Ascending aorta (tissue), 2 donors: Measurements from ENCODE around the gene NIPAL1. TPM values are rescaled to one million over a fixed set of nuclear protein-coding genes. Genes with fewer than 3 reads are reported as not detected.

ENCODE experiments used
- DNase-seq, 2 donors: peaks; one replicate each; pipeline ENCODE4 v3.0.0-alpha.2; 2019; ENCODE audit warnings: low spot score in 2 of 2
- H3K27ac ChIP-seq, 2 donors: fragments of 200-600 bp; sonication (generic); one replicate each; pipeline ENCODE4 v1.5.1; 2016 to 2017; ENCODE audit warnings: mild to moderate bottlenecking in 1 of 2
- H3K27me3 ChIP-seq: fragments of 200-600 bp; sonication (generic); one replicate; pipeline ENCODE4 v1.5.1; 2017
- H3K36me3 ChIP-seq, 2 donors: fragments of 200-600 bp; sonication (generic); one replicate each; pipeline ENCODE4 v1.5.1; 2016
- H3K4me1 ChIP-seq, 2 donors: fragments of 200-600 bp; sonication (generic); one replicate each; pipeline ENCODE4 v1.5.1; 2016 to 2017; ENCODE audit warnings: mild to moderate bottlenecking in 1 of 2
- H3K4me3 ChIP-seq, 2 donors: fragments of 200-600 bp; sonication (generic); one replicate each; pipeline ENCODE4 v1.5.1; 2016 to 2017; ENCODE audit warnings: mild to moderate bottlenecking in 1 of 2
- H3K9me3 ChIP-seq, 2 donors: fragments of 200-600 bp; sonication (generic); one replicate each; pipeline ENCODE4 v1.5.1; 2016
- CTCF ChIP-seq, 3 experiments: fragments of 200-600 bp in 2 of 3; fragments of 450-650 bp in 1 of 3; sonication (generic) in 2 of 3; IDR thresholded peaks; one replicate each; pipeline ENCODE4 v1.5.1; 2016 to 2019; ENCODE audit warnings: antibody characterized with exemption in 3 of 3, mild to moderate bottlenecking in 1 of 3, moderate library complexity in 1 of 3
- intact Hi-C: fragments of 100-400 bp; cut with DNase I; formaldehyde crosslinking; loops from one replicate; pipeline ENCODE4 v1.15.1; 2023
- total RNA-seq: library from RNA; depleted of rRNA; stranded (reverse); fragments of >200 nt; gene quantifications from one replicate; pipeline ENCODE4 v1.1.0, GENCODE V29; 2016

NIPAL1 gene
- total RNA-seq, 1 donor from 2014 or later = 2.0 TPM

DNA sequence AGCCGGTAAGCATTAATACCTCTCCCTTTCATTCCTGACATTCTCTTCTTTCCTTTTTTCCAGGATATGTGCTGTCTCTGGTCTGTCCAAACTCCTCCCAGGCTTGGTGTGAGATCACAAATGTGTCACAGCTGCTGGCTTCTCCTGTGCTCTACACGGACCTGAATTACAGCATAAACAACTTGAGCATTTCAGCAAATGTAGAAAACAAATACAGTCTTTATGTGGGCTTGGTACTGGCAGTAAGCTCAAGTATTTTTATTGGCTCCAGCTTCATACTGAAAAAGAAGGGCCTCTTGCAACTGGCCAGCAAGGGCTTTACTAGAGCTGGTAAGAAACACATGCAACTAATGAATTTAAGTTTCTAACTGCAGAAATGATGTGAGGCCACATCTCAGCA lies 8.4 kb downstream of the NIPAL1 start:
- no peaks in the 10 kb centered on the region for H3K4me1 ChIP-seq
- no peak overlapping the region for H3K27ac ChIP-seq
- H3K4me3 ChIP-seq = no peak overlapping the region
- H3K9me3 ChIP-seq = no peaks in the 10 kb centered on the region
- H3K27me3 ChIP-seq = no peaks in the 10 kb centered on the region
- TF ChIP-seq CTCF (IDR thresholded peaks at IDR 0.05) = no peak
- DNase-seq = no peak
- H3K36me3 ChIP-seq = no peaks in the 10 kb centered on the region
- intact Hi-C loops = no loop called here

DNA sequence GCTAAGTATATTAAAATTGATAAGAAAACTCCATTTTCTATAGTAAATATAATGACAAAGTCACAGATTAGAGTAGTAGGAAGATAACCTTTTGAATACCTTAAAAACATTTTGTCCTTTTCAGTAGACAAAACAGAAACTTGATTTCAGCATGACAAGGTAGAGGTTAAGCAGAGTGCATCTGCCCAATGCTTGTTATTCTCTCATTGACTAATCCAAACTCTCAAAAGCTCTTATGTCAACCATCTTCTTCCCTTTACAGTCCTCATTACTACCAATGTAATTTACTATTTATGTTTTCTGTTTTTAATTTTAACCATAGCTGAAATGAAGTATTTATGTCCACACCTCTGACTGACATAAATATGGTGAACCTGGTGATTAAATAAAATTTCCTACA lies 11.1 kb downstream of the NIPAL1 start:
- no peak overlapping the region for H3K4me3 ChIP-seq
- no peaks in the 10 kb centered on the region for H3K36me3 ChIP-seq
- no peaks in the 10 kb centered on the region for H3K9me3 ChIP-seq
- TF ChIP-seq CTCF (IDR thresholded peaks at IDR 0.05) = no peak
- H3K27me3 ChIP-seq = no peaks in the 10 kb centered on the region
- intact Hi-C loops = no loop called here
- no peaks in the 10 kb centered on the region for H3K4me1 ChIP-seq
- H3K27ac ChIP-seq = no peak overlapping the region
- no peak for DNase-seq

- H3K4me3 ChIP-seq = no peak overlapping the region
- no peak for TF ChIP-seq CTCF (IDR thresholded peaks at IDR 0.05)
- H3K4me1 ChIP-seq = no peaks in the 10 kb centered on the region
- no peak overlapping the region for H3K27ac ChIP-seq
- H3K36me3 ChIP-seq = no peaks in the 10 kb centered on the region
- H3K27me3 ChIP-seq = no peaks in the 10 kb centered on the region
- H3K9me3 ChIP-seq = no peaks in the 10 kb centered on the region
- intact Hi-C loops = no loop called here
- no peak for DNase-seq
These were observed 12.1 kb downstream of the NIPAL1 start for GRCh38 chr4:48028696-48029095.

DNA sequence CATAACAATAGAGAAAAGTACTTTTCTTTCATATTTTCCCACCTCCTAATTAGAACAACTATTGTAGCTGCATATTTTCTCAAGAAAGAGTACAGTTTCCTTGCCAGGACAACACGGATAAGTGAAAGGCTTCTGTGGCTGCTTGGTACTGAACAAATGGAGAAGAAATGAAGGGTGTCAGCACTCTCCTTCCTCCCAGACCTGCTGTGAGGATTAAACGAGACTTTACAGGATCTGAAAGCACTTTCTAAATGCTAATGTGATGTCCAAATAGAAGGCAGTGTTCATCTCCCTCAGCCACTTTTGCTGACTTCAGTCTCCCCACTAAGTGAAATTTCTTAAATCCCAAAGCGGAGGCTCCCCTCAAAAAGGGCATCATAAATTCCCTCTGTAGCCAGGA lies 13.9 kb downstream of the NIPAL1 start:
- no peak overlapping the region for H3K4me3 ChIP-seq
- intact Hi-C loops = no loop called here
- no peak for TF ChIP-seq CTCF (IDR thresholded peaks at IDR 0.05)
- no peaks in the 10 kb centered on the region for H3K9me3 ChIP-seq
- no peak overlapping the region for H3K27ac ChIP-seq
- no peaks in the 10 kb centered on the region for H3K36me3 ChIP-seq
- H3K4me1 ChIP-seq = no peaks in the 10 kb centered on the region
- no peak for DNase-seq
- no peaks in the 10 kb centered on the region for H3K27me3 ChIP-seq

GRCh38 chr4:48031802-48032525 lies 15.4 kb downstream of the NIPAL1 start:
- H3K27ac ChIP-seq = no peak overlapping the region
- TF ChIP-seq CTCF (IDR thresholded peaks at IDR 0.05) = no peak

GRCh38 chr4:48032721-48033120 lies 16.1 kb downstream of the NIPAL1 start:
- intact Hi-C loops = no loop called here
- H3K27me3 ChIP-seq = no peaks in the 10 kb centered on the region
- no peak for TF ChIP-seq CTCF (IDR thresholded peaks at IDR 0.05)

More at GRCh38 chr4:48031802-48032525, 15.4 kb downstream of the NIPAL1 start:
- Histone ChIP-seq H3K36me3 (no peaks in the 10 kb centered on the region), H3K4me1 (no peaks in the 10 kb centered on the region), H3K9me3 (no peaks in the 10 kb centered on the region), H3K27me3 (no peaks in the 10 kb centered on the region), H3K4me3 (no peak overlapping the region)
- intact Hi-C loops = no loop called here
- no peak for DNase-seq

More at GRCh38 chr4:48032721-48033120, 16.1 kb downstream of the NIPAL1 start:
- H3K36me3 ChIP-seq = no peaks in the 10 kb centered on the region
- no peak for DNase-seq
- H3K9me3 ChIP-seq = no peaks in the 10 kb centered on the region
- no peaks in the 10 kb centered on the region for H3K4me1 ChIP-seq
- no peak overlapping the region for H3K4me3 ChIP-seq
- no peak overlapping the region for H3K27ac ChIP-seq
